K562 (cell line): ENCODE measurements around the gene POLR3C. TPM values are rescaled to one million over a fixed set of nuclear protein-coding genes. Genes with fewer than 3 reads are reported as not detected.

Source experiments
- ELF2 ChIP-seq: fragments of 250-450 bp; sonication (Bioruptor Pico); IDR thresholded peaks from 2 replicates; pipeline ENCODE4 v1.5.0; 2021; ENCODE audit warnings: mild to moderate bottlenecking
- ETV1 ChIP-seq: fragments of 450-650 bp; conservative IDR thresholded peaks from 2 replicates; pipeline ENCODE4 v1.6.1; 2016; ENCODE audit warnings: missing genetic modification characterization, control low read depth, low read depth, missing compliant biosample characterization
- ETV6 ChIP-seq, 3 experiments: fragments of 150-350 bp in 1 of 3; sonication (generic) in 1 of 3; formaldehyde crosslinking in 1 of 3; IDR thresholded peaks; 2 replicates each; pipeline versions ENCODE4 v1.6.1 to v1.8.0; 2014 to 2022; ENCODE audit warnings: borderline replicate concordance in 2 of 3, low read depth in 2 of 3, antibody characterized with exemption in 1 of 3, low read length in 1 of 3, mild to moderate bottlenecking in 1 of 3, missing genetic modification reagents in 1 of 3
- FOXA3 ChIP-seq, 2 experiments: fragments of 450-650 bp in 1 of 2; sonication (generic) in 1 of 2; formaldehyde crosslinking; IDR thresholded peaks in 1 of 2; conservative IDR thresholded peaks in 1 of 2; 2 replicates each; pipeline versions ENCODE4 v1.4.0 to v1.8.0; 2020 to 2022; ENCODE audit warnings: mild to moderate bottlenecking in 2 of 2, missing genetic modification reagents in 1 of 2
- GATAD2B ChIP-seq: fragments of 450-650 bp; IDR thresholded peaks from 2 replicates; pipeline ENCODE4 v1.6.1; 2017; ENCODE audit warnings: mild to moderate bottlenecking, borderline replicate concordance
- IFI16 ChIP-seq: fragments of 250-450 bp; sonication (Bioruptor Pico); IDR thresholded peaks from 2 replicates; pipeline ENCODE4 v2.1.2; 2022; ENCODE audit warnings: mild to moderate bottlenecking, inconsistent platforms
- MBD2 ChIP-seq: sonication (generic); IDR thresholded peaks from 2 replicates; pipeline ENCODE4 v1.6.1; 2016; ENCODE audit warnings: low read depth, borderline replicate concordance
- MCM3 ChIP-seq: fragments of 450-650 bp; IDR thresholded peaks from 2 replicates; pipeline ENCODE4 v1.6.1; 2016
- POLR2H ChIP-seq: IDR thresholded peaks from 2 replicates; pipeline ENCODE4 v1.6.1; 2016; ENCODE audit warnings: missing genetic modification characterization, low read depth, mild to moderate bottlenecking, control low read depth, missing compliant biosample characterization, moderate library complexity
- ZNF143 ChIP-seq: sonication (generic); formaldehyde crosslinking; IDR thresholded peaks from 2 replicates; pipeline ENCODE4 v1.9.0; 2022; ENCODE audit warnings: mild to moderate bottlenecking, missing genetic modification reagents
- polyA plus RNA-seq, 8 experiments: library from polyadenylated mRNA; depleted of rRNA in 4 of 8; stranded (reverse) in 5 of 8; unstranded in 3 of 8; fragments of >200 nt; fragmentation: Nextera tagmentation in 2 of 8; fragmentation: Illumina TruSeq in 1 of 8; extraction: Ambion mirVana in 2 of 8; extraction: Trizol in 1 of 8; gene quantifications; 2 replicates each; pipeline versions ENCODE4 v1.2.1 to v1.2.3, GENCODE V29; 2011 to 2014; ENCODE audit warnings: inconsistent platforms in 1 of 8, missing spikeins in 1 of 8
- total RNA-seq, 7 experiments: library from RNA; depleted of rRNA in 6 of 7; stranded (reverse); fragments of >200 nt in 6 of 7; fragmentation: Illumina TruSeq in 2 of 7; extraction: Trizol in 2 of 7; gene quantifications; 2 replicates each; pipeline versions ENCODE4 v1.2.1 to v1.2.3, GENCODE V29; 2011 to 2021; ENCODE audit warnings: low replicate concordance in 1 of 7
- TF ChIP-seq, protein P1 (sequence below): fragments of 250-450 bp; sonication (Bioruptor Pico); IDR thresholded peaks from 2 replicates; pipeline ENCODE4 v1.8.0; 2021; ENCODE audit warnings: moderate library complexity, mild to moderate bottlenecking, inconsistent platforms
- TF ChIP-seq, protein P2 (sequence below), 2 experiments: fragments of 450-650 bp; formaldehyde crosslinking in 1 of 2; IDR thresholded peaks; 2 replicates each; pipeline versions ENCODE4 v1.4.0 to v1.6.1; 2014 to 2020; ENCODE audit warnings: mild to moderate bottlenecking in 2 of 2, borderline replicate concordance in 1 of 2, low read depth in 1 of 2
- TF ChIP-seq, protein P3 (sequence below): fragments of 250-450 bp; sonication (Bioruptor Pico); IDR thresholded peaks from 2 replicates; pipeline ENCODE4 v1.9.0; 2021; ENCODE audit warnings: mild to moderate bottlenecking, inconsistent platforms

Gene POLR3C
- total and polyA plus RNA-seq, 9 of the 15 experiments (the other 6 are each of a cell fraction or from before 2014, with no cell fraction given) = 19.7 to 64.1 (median 45.2) TPM

DNA sequence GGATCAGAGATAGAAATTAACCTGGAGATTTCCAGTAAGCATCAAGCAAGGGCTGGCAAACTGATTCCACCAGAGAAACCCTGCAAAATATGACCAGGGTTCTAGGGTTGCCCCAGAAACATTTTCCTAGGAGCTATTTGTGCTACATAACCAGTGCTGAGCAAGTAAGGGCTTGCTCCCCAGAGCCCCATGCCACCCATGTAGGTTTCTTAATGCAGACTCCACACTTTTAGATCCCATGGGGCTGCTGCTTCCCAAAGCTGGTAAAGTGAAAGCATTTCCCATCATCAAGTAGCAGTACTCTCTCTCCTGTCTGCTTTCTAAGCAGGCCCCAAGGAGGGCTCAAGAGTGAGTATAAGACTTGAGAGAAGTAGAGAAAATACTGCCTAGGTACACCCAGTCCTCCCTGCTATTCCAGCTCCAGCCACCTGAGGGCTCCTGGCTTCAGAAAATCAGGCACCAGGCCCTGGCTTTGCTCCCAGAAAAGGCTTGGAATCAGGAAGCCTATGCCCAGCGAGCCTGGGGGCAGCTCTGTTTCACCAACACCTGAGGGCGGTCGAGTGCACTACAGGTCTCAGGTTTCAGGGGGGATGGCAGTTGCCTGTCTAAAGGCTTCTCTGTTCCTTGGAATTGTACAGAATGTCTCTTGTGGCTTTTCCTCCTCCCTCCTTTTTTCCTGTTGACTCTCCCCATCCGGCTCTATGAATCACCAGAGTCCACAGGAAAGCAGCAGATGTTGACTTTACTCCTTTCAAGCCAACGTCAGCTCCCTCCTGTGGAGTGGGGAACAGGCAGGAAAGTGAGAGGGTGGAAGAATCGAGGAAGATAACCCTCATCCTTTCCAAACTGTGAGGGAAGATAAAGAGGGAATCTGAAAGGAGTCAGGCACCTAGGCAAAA is 67.8 kb downstream of the POLR3C start (continued):
- TF ChIP-seq, protein P1, sequence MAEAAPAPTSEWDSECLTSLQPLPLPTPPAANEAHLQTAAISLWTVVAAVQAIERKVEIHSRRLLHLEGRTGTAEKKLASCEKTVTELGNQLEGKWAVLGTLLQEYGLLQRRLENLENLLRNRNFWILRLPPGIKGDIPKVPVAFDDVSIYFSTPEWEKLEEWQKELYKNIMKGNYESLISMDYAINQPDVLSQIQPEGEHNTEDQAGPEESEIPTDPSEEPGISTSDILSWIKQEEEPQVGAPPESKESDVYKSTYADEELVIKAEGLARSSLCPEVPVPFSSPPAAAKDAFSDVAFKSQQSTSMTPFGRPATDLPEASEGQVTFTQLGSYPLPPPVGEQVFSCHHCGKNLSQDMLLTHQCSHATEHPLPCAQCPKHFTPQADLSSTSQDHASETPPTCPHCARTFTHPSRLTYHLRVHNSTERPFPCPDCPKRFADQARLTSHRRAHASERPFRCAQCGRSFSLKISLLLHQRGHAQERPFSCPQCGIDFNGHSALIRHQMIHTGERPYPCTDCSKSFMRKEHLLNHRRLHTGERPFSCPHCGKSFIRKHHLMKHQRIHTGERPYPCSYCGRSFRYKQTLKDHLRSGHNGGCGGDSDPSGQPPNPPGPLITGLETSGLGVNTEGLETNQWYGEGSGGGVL (CRISPR knock-in tag) = no peak
- TF ChIP-seq POLR2H (tag) = no peak
- TF ChIP-seq ELF2 (CRISPR knock-in tag) = no peak
- TF ChIP-seq ETV6 (IDR thresholded peaks at IDR 0.05; ENCODE audit: borderline replicate concordance in 1 of 2, low read depth in 2 of 2, low read length in 1 of 2) = no peak
- no peak for TF ChIP-seq ETV6 (CRISPR knock-in tag; IDR thresholded peaks at IDR 0.05; ENCODE audit: borderline replicate concordance)
- no peak; the same call in 1 of the 2 replicates for TF ChIP-seq GATAD2B
- TF ChIP-seq ETV1 (tag) = peak; percentile 67
- TF ChIP-seq MCM3 = no peak
- TF ChIP-seq MBD2 = no peak
- TF ChIP-seq ZNF143 = no peak
- no peak for TF ChIP-seq IFI16 (CRISPR knock-in tag)
- peak; percentile 77 to 86 for TF ChIP-seq FOXA3 (CRISPR knock-in tag; conservative IDR thresholded peaks at IDR 0.05 in 1 of 2, IDR thresholded peaks at IDR 0.05 in 1 of 2)
- TF ChIP-seq, protein P2, sequence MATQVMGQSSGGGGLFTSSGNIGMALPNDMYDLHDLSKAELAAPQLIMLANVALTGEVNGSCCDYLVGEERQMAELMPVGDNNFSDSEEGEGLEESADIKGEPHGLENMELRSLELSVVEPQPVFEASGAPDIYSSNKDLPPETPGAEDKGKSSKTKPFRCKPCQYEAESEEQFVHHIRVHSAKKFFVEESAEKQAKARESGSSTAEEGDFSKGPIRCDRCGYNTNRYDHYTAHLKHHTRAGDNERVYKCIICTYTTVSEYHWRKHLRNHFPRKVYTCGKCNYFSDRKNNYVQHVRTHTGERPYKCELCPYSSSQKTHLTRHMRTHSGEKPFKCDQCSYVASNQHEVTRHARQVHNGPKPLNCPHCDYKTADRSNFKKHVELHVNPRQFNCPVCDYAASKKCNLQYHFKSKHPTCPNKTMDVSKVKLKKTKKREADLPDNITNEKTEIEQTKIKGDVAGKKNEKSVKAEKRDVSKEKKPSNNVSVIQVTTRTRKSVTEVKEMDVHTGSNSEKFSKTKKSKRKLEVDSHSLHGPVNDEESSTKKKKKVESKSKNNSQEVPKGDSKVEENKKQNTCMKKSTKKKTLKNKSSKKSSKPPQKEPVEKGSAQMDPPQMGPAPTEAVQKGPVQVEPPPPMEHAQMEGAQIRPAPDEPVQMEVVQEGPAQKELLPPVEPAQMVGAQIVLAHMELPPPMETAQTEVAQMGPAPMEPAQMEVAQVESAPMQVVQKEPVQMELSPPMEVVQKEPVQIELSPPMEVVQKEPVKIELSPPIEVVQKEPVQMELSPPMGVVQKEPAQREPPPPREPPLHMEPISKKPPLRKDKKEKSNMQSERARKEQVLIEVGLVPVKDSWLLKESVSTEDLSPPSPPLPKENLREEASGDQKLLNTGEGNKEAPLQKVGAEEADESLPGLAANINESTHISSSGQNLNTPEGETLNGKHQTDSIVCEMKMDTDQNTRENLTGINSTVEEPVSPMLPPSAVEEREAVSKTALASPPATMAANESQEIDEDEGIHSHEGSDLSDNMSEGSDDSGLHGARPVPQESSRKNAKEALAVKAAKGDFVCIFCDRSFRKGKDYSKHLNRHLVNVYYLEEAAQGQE (IDR thresholded peaks at IDR 0.05; ENCODE audit: borderline replicate concordance) = peak; percentile 91
- TF ChIP-seq, protein P2 (CRISPR knock-in tag; IDR thresholded peaks at IDR 0.05; ENCODE audit: low read depth) = no peak
- TF ChIP-seq, protein P3, sequence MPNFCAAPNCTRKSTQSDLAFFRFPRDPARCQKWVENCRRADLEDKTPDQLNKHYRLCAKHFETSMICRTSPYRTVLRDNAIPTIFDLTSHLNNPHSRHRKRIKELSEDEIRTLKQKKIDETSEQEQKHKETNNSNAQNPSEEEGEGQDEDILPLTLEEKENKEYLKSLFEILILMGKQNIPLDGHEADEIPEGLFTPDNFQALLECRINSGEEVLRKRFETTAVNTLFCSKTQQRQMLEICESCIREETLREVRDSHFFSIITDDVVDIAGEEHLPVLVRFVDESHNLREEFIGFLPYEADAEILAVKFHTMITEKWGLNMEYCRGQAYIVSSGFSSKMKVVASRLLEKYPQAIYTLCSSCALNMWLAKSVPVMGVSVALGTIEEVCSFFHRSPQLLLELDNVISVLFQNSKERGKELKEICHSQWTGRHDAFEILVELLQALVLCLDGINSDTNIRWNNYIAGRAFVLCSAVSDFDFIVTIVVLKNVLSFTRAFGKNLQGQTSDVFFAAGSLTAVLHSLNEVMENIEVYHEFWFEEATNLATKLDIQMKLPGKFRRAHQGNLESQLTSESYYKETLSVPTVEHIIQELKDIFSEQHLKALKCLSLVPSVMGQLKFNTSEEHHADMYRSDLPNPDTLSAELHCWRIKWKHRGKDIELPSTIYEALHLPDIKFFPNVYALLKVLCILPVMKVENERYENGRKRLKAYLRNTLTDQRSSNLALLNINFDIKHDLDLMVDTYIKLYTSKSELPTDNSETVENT = no peak
